Activated CD4-positive, alpha-beta T cell treated with anti-CD3 and anti-CD28 coated beads, Interleukin-2, amount 10 ng/mL, durations not matched to agents 7 days and 5 days (primary cell): Measurements from ENCODE around the gene NXT1. TPM values are rescaled to one million over a fixed set of nuclear protein-coding genes. Genes with fewer than 3 reads are reported as not detected.
A peak's percentile ranks its signal among the peaks of the same experiment; 100 is the strongest.
"Not testable (repeated sequence)": the region's sequence is repeated elsewhere in the genome, so short reads cannot be mapped to it uniquely, and the experiment has no call there.

Source experiments
- CTCF ChIA-PET: fragments of 350-600 bp; sonication (Branson Sonifier 250); formaldehyde crosslinking; loops from one replicate; lab custom pipeline; 2021; ENCODE audit warnings: antibody characterized with exemption; lab: Charles Lee
- POLR2A ChIA-PET: fragments of 350-600 bp; sonication (Branson Sonifier 250); formaldehyde crosslinking; loops from one replicate; lab custom pipeline; 2021; ENCODE audit warnings: antibody characterized with exemption; lab: Charles Lee
- DNase-seq: peaks from one replicate; pipeline ENCODE4 v3.0.0-alpha.2; 2020
- H3K27ac Mint-ChIP-seq: one replicate; pipeline ENCODE4 v1.8.0; 2021; ENCODE audit warnings: mild to moderate bottlenecking, moderate library complexity, mixed read lengths
- H3K27me3 Mint-ChIP-seq: one replicate; pipeline ENCODE4 v1.8.0; 2021; ENCODE audit warnings: mixed read lengths
- H3K36me3 Mint-ChIP-seq: one replicate; pipeline ENCODE4 v1.8.0; 2021; ENCODE audit warnings: low read depth, mixed read lengths
- H3K4me1 Mint-ChIP-seq: one replicate; pipeline ENCODE4 v1.8.0; 2021; ENCODE audit warnings: mixed read lengths
- H3K4me3 Mint-ChIP-seq: one replicate; pipeline ENCODE4 v1.8.0; 2021; ENCODE audit warnings: mild to moderate bottlenecking, moderate library complexity, mixed read lengths
- H3K9me3 Mint-ChIP-seq: one replicate; pipeline ENCODE4 v1.8.0; 2021; ENCODE audit warnings: mixed read lengths
- total RNA-seq, 2 experiments: library from RNA; stranded (reverse); gene quantifications; one replicate each; pipeline ENCODE4 v1.2.3, GENCODE V29; 2021

Gene NXT1
- 10 to 100 TPM; 28.1 to 28.2 TPM for total RNA-seq

GRCh38 chr20:23350196-23350903, at the start of gene NXT1:
TSS of gene NXT1 (plus strand) at chr20:23350791. CDS start at chr20:23354042, 3,251 bp downstream.
- peak within 1 kb of the TSS; percentile 82 for H3K4me3 Mint-ChIP-seq
- peaks cover 34% of the 10 kb centered on the region for H3K4me1 Mint-ChIP-seq
- ChIA-PET POLR2A (interaction anchor here (0.7 to 1.4 kb wide), 6 partner anchors 7 to 497 kb away, joined by 3 to 6 read pairs (median 4); partner anchors contain the start of gene NAPB), CTCF (interaction anchor here (0.6 to 1.8 kb wide), 14 partner anchors 9 to 300 kb away, joined by 3 to 9 read pairs (median 4); partner anchors contain the start of gene NAPB)
- peak within 1 kb of the TSS; percentile 100 for H3K27ac Mint-ChIP-seq
- no peaks in the 10 kb centered on the region for H3K27me3 Mint-ChIP-seq
- H3K9me3 Mint-ChIP-seq: no peaks in the 10 kb centered on the region
- peaks cover 11% of the 10 kb centered on the region for H3K36me3 Mint-ChIP-seq
- peak; percentile 95 for DNase-seq

GRCh38 chr20:23301436-23302050, 49.0 kb upstream of the NXT1 start:
- ChIA-PET CTCF (no interaction called here), POLR2A (no interaction called here)
- Mint-ChIP-seq H3K4me1 (no peaks in the 10 kb centered on the region), H3K27me3 (no peaks in the 10 kb centered on the region), H3K27ac (no peak overlapping the region), H3K9me3 (no peaks in the 10 kb centered on the region), H3K36me3 (no peaks in the 10 kb centered on the region), H3K4me3 (no peak overlapping the region)
- DNase-seq: no peak

DNA sequence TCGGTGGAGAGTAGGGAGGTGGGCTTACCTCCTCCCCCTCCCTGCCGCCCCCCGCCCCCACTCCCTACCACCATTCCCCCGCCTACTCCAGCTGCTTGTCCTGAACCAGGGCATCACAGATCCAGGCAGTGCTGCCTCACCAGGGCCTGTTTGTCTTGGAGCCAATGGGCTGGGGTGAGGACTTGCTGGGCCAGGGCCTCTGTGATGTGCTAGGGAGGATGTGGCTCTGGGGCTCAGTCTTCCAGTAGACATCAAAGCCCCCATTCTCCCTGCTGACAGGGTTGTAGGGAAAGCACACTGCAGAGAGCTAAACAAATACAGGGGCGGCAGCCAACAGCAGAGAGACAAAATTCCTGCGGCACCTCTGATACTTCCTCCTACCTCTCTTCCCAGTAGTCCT, 48.2 kb upstream of the NXT1 start:
- ChIA-PET CTCF (no interaction called here), POLR2A (no interaction called here)
- no peaks in the 10 kb centered on the region for H3K4me1 Mint-ChIP-seq
- H3K9me3 Mint-ChIP-seq: no peaks in the 10 kb centered on the region
- DNase-seq: no peak
- H3K27ac Mint-ChIP-seq: no peak overlapping the region
- no peaks in the 10 kb centered on the region for H3K36me3 Mint-ChIP-seq
- no peak overlapping the region for H3K4me3 Mint-ChIP-seq
- H3K27me3 Mint-ChIP-seq: no peaks in the 10 kb centered on the region

GRCh38 chr20:23302801-23303200, 47.8 kb upstream of the NXT1 start:
- no peak overlapping the region for H3K4me3 Mint-ChIP-seq
- DNase-seq: no peak
- POLR2A ChIA-PET: no interaction called here
- H3K4me1 Mint-ChIP-seq: no peaks in the 10 kb centered on the region
- H3K27me3 Mint-ChIP-seq: no peaks in the 10 kb centered on the region
- CTCF ChIA-PET: no interaction called here
- H3K9me3 Mint-ChIP-seq: no peaks in the 10 kb centered on the region
- H3K27ac Mint-ChIP-seq: no peak overlapping the region
- H3K36me3 Mint-ChIP-seq: no peaks in the 10 kb centered on the region

- CTCF ChIA-PET: no interaction called here
- H3K27ac Mint-ChIP-seq: no peak overlapping the region
These were observed 47.1 kb upstream of the NXT1 start for GRCh38 chr20:23303325-23304102.

GRCh38 chr20:23304616-23305015, 46.0 kb upstream of the NXT1 start:
- ChIA-PET POLR2A (no interaction called here), CTCF (no interaction called here)
- no peak for DNase-seq
- no peaks in the 10 kb centered on the region for H3K4me1 Mint-ChIP-seq
- H3K27ac Mint-ChIP-seq: no peak overlapping the region
- no peaks in the 10 kb centered on the region for H3K27me3 Mint-ChIP-seq
- no peaks in the 10 kb centered on the region for H3K36me3 Mint-ChIP-seq
- no peaks in the 10 kb centered on the region for H3K9me3 Mint-ChIP-seq
- H3K4me3 Mint-ChIP-seq: no peak overlapping the region

More at GRCh38 chr20:23303325-23304102, 47.1 kb upstream of the NXT1 start:
- POLR2A ChIA-PET: no interaction called here
- Mint-ChIP-seq H3K4me1 (no peaks in the 10 kb centered on the region), H3K9me3 (no peaks in the 10 kb centered on the region), H3K4me3 (no peak overlapping the region), H3K36me3 (no peaks in the 10 kb centered on the region), H3K27me3 (no peaks in the 10 kb centered on the region)
- no peak for DNase-seq

DNA sequence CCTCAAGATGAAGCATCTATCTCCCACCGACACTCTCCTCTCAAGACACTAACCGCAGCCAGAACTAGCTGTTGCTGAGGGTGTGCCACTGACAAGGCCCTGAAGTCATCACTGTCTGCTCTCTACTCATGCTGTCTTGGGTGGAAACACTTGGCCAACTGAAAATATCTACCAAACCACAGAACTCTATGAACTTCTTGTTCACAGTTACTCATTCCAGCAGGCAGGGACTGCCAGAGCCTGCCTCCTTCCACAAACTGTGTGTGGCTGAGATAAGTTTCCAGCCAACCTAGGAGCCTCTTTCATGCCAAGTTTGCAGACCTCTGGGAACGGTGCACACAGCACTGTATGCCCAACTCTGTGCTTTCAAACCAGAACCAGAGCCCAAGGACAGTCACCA, 45.5 kb upstream of the NXT1 start:
- Mint-ChIP-seq H3K4me3 (no peak overlapping the region), H3K27ac (no peak overlapping the region), H3K9me3 (no peaks in the 10 kb centered on the region), H3K4me1 (no peaks in the 10 kb centered on the region), H3K36me3 (no peaks in the 10 kb centered on the region), H3K27me3 (no peaks in the 10 kb centered on the region)
- ChIA-PET CTCF (no interaction called here), POLR2A (no interaction called here)
- DNase-seq: no peak

DNA sequence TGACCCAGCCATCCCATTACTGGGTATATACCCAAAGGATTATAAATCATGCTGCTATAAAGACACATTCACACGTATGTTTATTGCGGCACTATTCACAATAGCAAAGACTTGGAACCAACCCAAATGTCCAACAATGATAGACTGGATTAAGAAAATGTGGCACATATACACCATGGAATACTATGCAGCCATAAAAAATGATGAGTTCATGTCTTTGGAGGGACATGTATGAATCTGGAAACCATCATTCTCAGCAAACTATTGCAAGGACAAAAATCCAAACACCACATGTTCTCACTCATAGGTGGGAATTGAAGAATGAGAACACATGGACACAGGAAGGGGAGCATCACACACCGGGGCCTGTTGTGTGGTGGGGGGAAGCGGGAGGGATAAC, 43.2 kb upstream of the NXT1 start:
- H3K9me3 Mint-ChIP-seq, CTCF ChIA-PET, H3K27me3 Mint-ChIP-seq, POLR2A ChIA-PET, H3K4me1 Mint-ChIP-seq, H3K36me3 Mint-ChIP-seq, H3K4me3 Mint-ChIP-seq, H3K27ac Mint-ChIP-seq, DNase-seq: not testable (repeated sequence)

DNA sequence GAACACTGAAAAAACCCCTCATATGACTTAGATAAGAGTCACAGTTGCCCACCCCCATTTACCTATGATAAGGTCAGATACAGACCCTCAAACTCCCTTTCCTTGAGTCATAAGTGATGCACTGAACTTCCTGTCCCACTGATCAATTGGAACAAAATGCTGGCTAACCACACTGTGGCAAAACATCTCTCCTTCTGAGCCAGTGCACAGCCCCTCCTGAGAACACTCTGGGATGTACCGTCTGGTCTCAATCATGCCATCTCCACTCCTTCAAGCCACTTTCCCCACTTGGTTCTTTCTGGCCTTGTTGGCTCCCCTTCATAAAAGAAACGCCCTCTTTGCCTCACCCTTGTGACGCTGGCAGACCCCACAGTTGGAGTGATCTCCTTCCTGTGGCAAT, 42.6 kb upstream of the NXT1 start:
- ChIA-PET POLR2A (no interaction called here), CTCF (no interaction called here)
- Mint-ChIP-seq H3K27me3 (peaks cover 3% of the 10 kb centered on the region), H3K36me3 (no peaks in the 10 kb centered on the region), H3K4me3 (no peak overlapping the region), H3K4me1 (no peaks in the 10 kb centered on the region), H3K27ac (no peak overlapping the region), H3K9me3 (no peaks in the 10 kb centered on the region)
- DNase-seq: no peak

- no peaks in the 10 kb centered on the region for H3K36me3 Mint-ChIP-seq
- no peaks in the 10 kb centered on the region for H3K9me3 Mint-ChIP-seq
- H3K4me1 Mint-ChIP-seq: no peaks in the 10 kb centered on the region
- no peak overlapping the region for H3K27ac Mint-ChIP-seq
- H3K4me3 Mint-ChIP-seq: no peak overlapping the region
- DNase-seq: no peak
- CTCF ChIA-PET: no interaction called here
- H3K27me3 Mint-ChIP-seq: peaks cover 3% of the 10 kb centered on the region
- POLR2A ChIA-PET: no interaction called here
These were observed 41.7 kb upstream of the NXT1 start for GRCh38 chr20:23308908-23309307.

DNA sequence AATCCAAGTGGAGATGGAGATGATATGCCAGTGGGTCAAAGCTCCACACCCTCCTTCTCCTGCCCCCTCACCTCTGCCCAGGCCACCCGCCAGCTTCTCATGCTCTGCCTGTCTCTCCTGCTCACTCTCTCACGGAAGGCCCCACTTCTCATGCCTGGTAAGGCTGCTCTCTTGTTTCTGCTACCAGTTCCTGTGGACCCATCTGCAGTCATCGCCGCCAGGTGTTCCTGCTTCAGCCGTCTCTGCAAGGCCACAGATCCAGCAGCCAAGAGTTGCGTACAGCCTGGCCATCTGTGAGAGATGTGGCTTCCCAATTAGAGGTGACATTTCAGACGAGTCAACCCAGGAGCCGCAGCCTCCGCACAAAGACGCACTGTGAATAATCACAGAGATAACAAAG, 40.8 kb upstream of the NXT1 start:
- Mint-ChIP-seq H3K36me3 (no peaks in the 10 kb centered on the region), H3K4me1 (no peaks in the 10 kb centered on the region), H3K9me3 (no peaks in the 10 kb centered on the region), H3K27me3 (peaks cover 3% of the 10 kb centered on the region), H3K27ac (no peak overlapping the region), H3K4me3 (no peak overlapping the region)
- DNase-seq: no peak
- POLR2A ChIA-PET: no interaction called here
- CTCF ChIA-PET: no interaction called here

GRCh38 chr20:23311947-23312506, 38.6 kb upstream of the NXT1 start:
- Mint-ChIP-seq H3K9me3 (no peaks in the 10 kb centered on the region), H3K27me3 (peaks cover 3% of the 10 kb centered on the region), H3K4me1 (no peaks in the 10 kb centered on the region), H3K36me3 (no peaks in the 10 kb centered on the region), H3K4me3 (no peak overlapping the region), H3K27ac (no peak overlapping the region)
- DNase-seq: no peak
- POLR2A ChIA-PET: no interaction called here
- CTCF ChIA-PET: no interaction called here

DNA sequence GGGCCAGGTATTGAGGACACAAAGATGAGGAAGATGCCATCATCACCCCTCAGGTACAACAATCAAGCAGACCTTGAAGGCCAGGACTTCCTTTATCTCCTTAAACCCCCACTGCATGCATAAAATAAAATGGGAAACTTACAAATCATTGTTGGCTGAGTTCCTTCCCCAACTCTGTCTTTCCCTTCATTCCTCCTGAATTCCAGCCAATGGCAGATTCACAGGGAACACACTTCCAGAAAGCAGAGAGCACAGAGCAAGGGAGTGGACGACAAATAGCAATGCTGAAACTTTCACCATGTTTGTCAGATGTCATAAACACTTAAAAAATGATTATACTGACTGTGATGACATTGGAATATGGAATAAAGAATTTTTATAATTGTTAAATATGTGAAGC, 37.3 kb upstream of the NXT1 start:
- H3K27me3 Mint-ChIP-seq: peaks cover 3% of the 10 kb centered on the region
- ChIA-PET POLR2A (no interaction called here), CTCF (interaction anchor here (0.9 kb wide), 1 partner anchor 26 kb away, joined by 4 read pairs; no protein-coding TSS in a partner anchor)
- H3K27ac Mint-ChIP-seq: no peak overlapping the region
- H3K36me3 Mint-ChIP-seq: no peaks in the 10 kb centered on the region
- no peak for DNase-seq
- no peaks in the 10 kb centered on the region for H3K9me3 Mint-ChIP-seq
- no peak overlapping the region for H3K4me3 Mint-ChIP-seq
- H3K4me1 Mint-ChIP-seq: no peaks in the 10 kb centered on the region
